OCI-LY3 (cell line): Measurements from ENCODE around the gene EPHA2.

Experiments used
- CTCF ChIP-seq: fragments of 200-600, 300-600 bp; sonication (generic); IDR thresholded peaks from 2 replicates; pipeline ENCODE4 v1.5.1; 2014; ENCODE audit warnings: antibody characterized with exemption, low read length, low read depth
- EZH2phosphoT487 ChIP-seq: fragments of 200-600 bp; shearing (Covaris generic); IDR thresholded peaks from 2 replicates; pipeline ENCODE4 v1.6.1; 2018; ENCODE audit warnings: antibody characterized with exemption, mixed run types, low read depth

- TF ChIP-seq CTCF (no peak), EZH2phosphoT487 (no peak)
Observed at GRCh38 chr1:16122350-16122881, 33.5 kb downstream of the EPHA2 start.
